Thoracic aorta (tissue), 2 donors: ENCODE measurements around the gene NTRK3. TPM values are rescaled to one million over a fixed set of nuclear protein-coding genes. Genes with fewer than 3 reads are reported as not detected.

ENCODE experiments used
- ATAC-seq: fragments of 150-250 bp; one replicate; pipeline ENCODE4 v1.8.0; 2017; ENCODE audit warnings: low read depth; ENCODE audit not compliant: insufficient number of reproducible peaks, low FRiP score
- DNase-seq: peaks from one replicate; pipeline ENCODE4 v3.0.0-alpha.2; 2020; ENCODE audit warnings: low spot score
- H3K27ac ChIP-seq, 2 donors: fragments of 200-600 bp; sonication (generic); 1 replicate in 1 of 2; 2 replicates in 1 of 2; pipeline ENCODE4 v1.5.1; 2016; ENCODE audit warnings: mild to moderate bottlenecking in 2 of 2, moderate library complexity in 2 of 2
- H3K27me3 ChIP-seq: fragments of 200-600 bp; sonication (generic); replicated peaks from 2 replicates; pipeline ENCODE4 v1.6.0; 2016; ENCODE audit warnings: mild to moderate bottlenecking; ENCODE audit not compliant: insufficient read depth
- H3K36me3 ChIP-seq: fragments of 200-600 bp; sonication (generic); one replicate; pipeline ENCODE4 v1.5.1; 2016
- H3K4me1 ChIP-seq, 2 donors: fragments of 200-600 bp; sonication (generic); 1 replicate in 1 of 2; 2 replicates in 1 of 2; pipeline versions ENCODE4 v1.5.1 to v1.6.0; 2016; ENCODE audit warnings: low read depth in 2 of 2, mild to moderate bottlenecking in 1 of 2; ENCODE audit not compliant: control insufficient read depth in 1 of 2
- H3K4me3 ChIP-seq: fragments of 200-600 bp; sonication (generic); 2 replicates; pipeline ENCODE4 v1.5.1; 2016; ENCODE audit warnings: mild to moderate bottlenecking
- H3K9me3 ChIP-seq: fragments of 200-600 bp; sonication (generic); 2 replicates; pipeline ENCODE4 v1.5.1; 2016
- CTCF ChIP-seq: fragments of 200-600 bp; sonication (generic); IDR thresholded peaks from one replicate; pipeline ENCODE4 v1.5.1; 2019; ENCODE audit warnings: antibody characterized with exemption
- total RNA-seq, 2 donors: library from RNA; depleted of rRNA; stranded (reverse); fragments of >200 nt; gene quantifications; one replicate each; pipeline versions ENCODE4 v1.1.0 to v1.2.3, GENCODE V29; 2016

The NTRK3 gene
- total RNA-seq, 2 donors from 2014 or later = 84.9 to 87.3 TPM

- H3K27ac ChIP-seq = no peak overlapping the region
- no peak for DNase-seq
- no peaks in the 10 kb centered on the region for H3K9me3 ChIP-seq
- H3K36me3 ChIP-seq = peaks cover 26% of the 10 kb centered on the region
- H3K4me3 ChIP-seq = no peak overlapping the region
- H3K4me1 ChIP-seq = no peaks in the 10 kb centered on the region
- TF ChIP-seq CTCF = no peak
- no peaks in the 10 kb centered on the region for H3K27me3 ChIP-seq
- ATAC-seq = no peak
Measured at GRCh38 chr15:88140398-88140797, 116.1 kb downstream of the NTRK3 start.

DNA sequence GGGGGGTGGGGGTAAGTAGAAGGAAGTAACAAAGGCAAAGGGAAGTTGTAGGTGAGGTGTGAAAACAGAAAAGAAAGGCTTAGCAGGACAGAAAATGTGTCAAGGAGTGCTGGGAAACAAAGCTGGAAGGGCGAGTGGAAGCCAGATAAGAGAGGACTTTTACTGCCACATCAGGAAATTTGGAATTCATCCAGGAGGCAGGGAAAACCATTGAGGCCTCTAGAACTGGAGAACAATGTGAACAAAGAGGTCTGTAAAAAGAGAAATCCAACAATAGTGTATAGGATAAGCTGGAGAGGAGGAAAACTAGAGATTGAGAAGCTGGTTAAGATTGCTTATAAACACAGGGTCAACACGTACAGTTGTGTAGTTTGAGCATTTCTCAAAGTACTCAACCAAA, 116.6 kb downstream of the NTRK3 start:
- Histone ChIP-seq H3K36me3 (peaks cover 28% of the 10 kb centered on the region), H3K27me3 (no peaks in the 10 kb centered on the region), H3K9me3 (no peaks in the 10 kb centered on the region), H3K4me1 (no peaks in the 10 kb centered on the region), H3K4me3 (no peak overlapping the region), H3K27ac (no peak overlapping the region)
- ATAC-seq (no peak), DNase-seq (no peak)
- no peak for TF ChIP-seq CTCF

DNA sequence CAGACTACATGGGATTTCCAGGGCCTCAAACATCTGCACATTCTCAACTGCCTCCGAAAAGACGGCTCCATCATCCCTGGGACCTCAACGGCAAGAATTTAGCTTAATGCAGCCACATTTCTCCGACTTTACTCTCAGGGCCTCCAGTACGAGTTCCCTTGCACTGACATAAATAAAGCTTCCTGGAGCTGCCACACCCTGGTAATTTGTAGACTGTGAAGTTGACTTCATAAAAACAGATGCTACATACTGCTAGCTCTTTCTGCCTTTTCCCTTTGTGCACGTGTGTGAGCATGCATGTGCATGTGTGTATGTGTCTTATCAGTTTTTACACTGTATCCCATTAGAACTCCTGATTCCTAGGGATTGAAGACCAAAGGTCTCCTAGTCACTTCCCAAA, 122.7 kb downstream of the NTRK3 start:
- peaks cover 42% of the 10 kb centered on the region for H3K36me3 ChIP-seq

DNA sequence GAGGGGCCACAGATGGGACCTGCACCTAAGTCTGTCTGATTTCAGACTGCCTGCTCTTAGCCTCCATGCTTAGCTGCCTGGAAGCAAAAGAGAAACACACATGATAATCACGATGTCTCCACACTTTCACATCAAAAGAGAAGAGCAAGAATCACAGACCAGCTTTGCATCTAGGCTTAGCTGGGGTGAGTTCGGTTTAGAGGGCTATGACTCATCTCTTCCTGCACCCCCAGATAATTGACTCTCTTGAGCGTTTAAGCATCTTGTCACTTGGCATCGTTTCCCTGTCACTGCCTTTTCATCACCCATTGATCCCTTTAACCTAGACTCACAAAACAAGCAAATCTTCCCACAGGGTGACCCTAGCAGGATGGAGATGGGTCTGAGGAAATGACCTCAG, 124.0 kb downstream of the NTRK3 start:
- H3K27me3 ChIP-seq = no peaks in the 10 kb centered on the region
- H3K9me3 ChIP-seq = no peaks in the 10 kb centered on the region
- peaks cover 42% of the 10 kb centered on the region for H3K36me3 ChIP-seq
- no peak overlapping the region for H3K4me3 ChIP-seq
- H3K27ac ChIP-seq = no peak overlapping the region
- peaks cover 2 to 13% of the 10 kb centered on the region in 2 donors for H3K4me1 ChIP-seq
- DNase-seq = no peak
- ATAC-seq = no peak
- TF ChIP-seq CTCF = no peak

More for the DNA sequence above, 122.7 kb downstream of the NTRK3 start:
- DNase-seq = no peak
- TF ChIP-seq CTCF = no peak
- no peaks in the 10 kb centered on the region for H3K27me3 ChIP-seq
- no peak overlapping the region for H3K27ac ChIP-seq
- no peak for ATAC-seq
- no peak overlapping the region for H3K4me3 ChIP-seq
- H3K9me3 ChIP-seq = no peaks in the 10 kb centered on the region
- no peaks in the 10 kb centered on the region for H3K4me1 ChIP-seq

DNA sequence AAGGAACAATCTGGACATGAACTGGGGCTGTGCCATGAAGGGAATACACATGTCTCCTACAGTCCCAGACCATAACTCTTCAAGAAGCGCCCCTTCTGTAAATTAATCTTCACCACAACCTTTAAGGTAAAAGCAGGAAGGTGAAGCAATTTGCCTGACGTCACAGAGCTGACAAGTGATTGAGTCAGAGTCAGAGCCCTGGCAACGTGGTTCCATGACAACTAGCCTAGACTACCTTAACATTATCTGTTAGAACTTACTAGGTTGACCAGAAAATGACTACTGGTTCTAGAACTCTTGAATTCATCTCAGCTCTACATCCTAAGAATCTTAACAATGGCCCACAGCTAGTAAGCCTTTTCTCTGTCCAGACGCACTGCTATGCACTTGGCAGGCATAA, 124.6 kb downstream of the NTRK3 start:
- H3K36me3 ChIP-seq = peaks cover 36% of the 10 kb centered on the region
- no peaks in the 10 kb centered on the region for H3K27me3 ChIP-seq
- ATAC-seq = no peak
- no peak for DNase-seq
- no peaks in the 10 kb centered on the region for H3K9me3 ChIP-seq
- H3K27ac ChIP-seq = no peak overlapping the region
- H3K4me3 ChIP-seq = no peak overlapping the region
- no peak for TF ChIP-seq CTCF
- H3K4me1 ChIP-seq = peaks cover 6 to 18% of the 10 kb centered on the region in 2 donors
